AG09309 (cell line): ENCODE measurements around the gene PAPSS2.

Experiments
- DNase-seq: peaks from one replicate; pipeline ENCODE4 v3.0.0-alpha.2; 2010; ENCODE audit warnings: low read depth
- H3K4me3 ChIP-seq: 2 replicates; pipeline ENCODE4 v1.5.1; 2011; ENCODE audit warnings: mild to moderate bottlenecking, low read depth, low read length, moderate library complexity; ENCODE audit not compliant: control insufficient read depth
- TF ChIP-seq, protein P1 (sequence below): IDR thresholded peaks from 2 replicates; pipeline ENCODE4 v1.5.1; 2011; ENCODE audit warnings: mild to moderate bottlenecking, low read depth, low read length, inconsistent platforms; ENCODE audit not compliant: insufficient read depth, control insufficient read depth; ENCODE audit errors: missing control alignments

Gene PAPSS2

GRCh38 chr10:87763086-87763861, 103.6 kb downstream of the PAPSS2 start:
- TF ChIP-seq, protein P1, sequence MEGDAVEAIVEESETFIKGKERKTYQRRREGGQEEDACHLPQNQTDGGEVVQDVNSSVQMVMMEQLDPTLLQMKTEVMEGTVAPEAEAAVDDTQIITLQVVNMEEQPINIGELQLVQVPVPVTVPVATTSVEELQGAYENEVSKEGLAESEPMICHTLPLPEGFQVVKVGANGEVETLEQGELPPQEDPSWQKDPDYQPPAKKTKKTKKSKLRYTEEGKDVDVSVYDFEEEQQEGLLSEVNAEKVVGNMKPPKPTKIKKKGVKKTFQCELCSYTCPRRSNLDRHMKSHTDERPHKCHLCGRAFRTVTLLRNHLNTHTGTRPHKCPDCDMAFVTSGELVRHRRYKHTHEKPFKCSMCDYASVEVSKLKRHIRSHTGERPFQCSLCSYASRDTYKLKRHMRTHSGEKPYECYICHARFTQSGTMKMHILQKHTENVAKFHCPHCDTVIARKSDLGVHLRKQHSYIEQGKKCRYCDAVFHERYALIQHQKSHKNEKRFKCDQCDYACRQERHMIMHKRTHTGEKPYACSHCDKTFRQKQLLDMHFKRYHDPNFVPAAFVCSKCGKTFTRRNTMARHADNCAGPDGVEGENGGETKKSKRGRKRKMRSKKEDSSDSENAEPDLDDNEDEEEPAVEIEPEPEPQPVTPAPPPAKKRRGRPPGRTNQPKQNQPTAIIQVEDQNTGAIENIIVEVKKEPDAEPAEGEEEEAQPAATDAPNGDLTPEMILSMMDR = no peak
- no peak overlapping the region for H3K4me3 ChIP-seq
- no peak for DNase-seq

DNA sequence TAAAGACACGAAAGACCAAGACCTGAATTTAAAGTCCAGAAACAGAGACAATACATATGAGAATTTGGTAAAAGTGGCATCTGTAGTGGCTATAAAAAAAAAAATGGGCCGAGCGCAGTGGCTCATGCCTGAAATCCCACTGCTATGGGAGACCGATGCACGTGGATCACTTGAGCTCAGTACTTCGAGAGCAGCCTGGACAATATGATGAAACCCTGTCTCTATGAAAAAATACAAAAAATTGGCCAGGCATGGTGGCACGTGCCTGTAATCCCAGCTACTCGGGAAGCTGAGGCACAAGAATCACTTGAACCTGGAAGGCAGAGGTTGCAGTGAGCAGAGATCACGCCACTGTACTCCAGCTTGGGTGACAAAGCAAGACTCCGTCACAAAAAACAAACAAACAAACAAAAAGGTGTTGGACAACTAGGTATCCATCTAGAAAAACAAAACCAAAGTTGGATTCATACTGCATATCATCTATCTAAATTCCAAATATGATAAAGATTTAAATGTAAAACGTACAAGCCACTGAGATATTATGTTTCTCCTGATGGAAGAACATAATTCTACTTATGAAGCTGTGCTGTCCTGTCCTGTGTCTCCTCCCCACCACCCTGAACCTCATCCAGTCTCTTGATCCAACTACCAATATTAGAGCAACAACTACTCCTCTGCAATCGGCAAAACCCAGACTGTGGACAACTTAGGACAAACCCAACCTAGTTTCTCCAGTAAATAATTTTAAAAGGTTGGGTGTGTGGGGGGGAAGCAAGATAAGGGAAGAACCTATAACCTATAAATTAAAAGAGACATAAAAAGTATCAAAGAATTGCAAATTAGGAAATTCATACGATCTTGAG, 104.6 kb downstream of the PAPSS2 start:
- TF ChIP-seq, protein P1 = no peak
- no peak for DNase-seq
- no peak overlapping the region for H3K4me3 ChIP-seq

DNA sequence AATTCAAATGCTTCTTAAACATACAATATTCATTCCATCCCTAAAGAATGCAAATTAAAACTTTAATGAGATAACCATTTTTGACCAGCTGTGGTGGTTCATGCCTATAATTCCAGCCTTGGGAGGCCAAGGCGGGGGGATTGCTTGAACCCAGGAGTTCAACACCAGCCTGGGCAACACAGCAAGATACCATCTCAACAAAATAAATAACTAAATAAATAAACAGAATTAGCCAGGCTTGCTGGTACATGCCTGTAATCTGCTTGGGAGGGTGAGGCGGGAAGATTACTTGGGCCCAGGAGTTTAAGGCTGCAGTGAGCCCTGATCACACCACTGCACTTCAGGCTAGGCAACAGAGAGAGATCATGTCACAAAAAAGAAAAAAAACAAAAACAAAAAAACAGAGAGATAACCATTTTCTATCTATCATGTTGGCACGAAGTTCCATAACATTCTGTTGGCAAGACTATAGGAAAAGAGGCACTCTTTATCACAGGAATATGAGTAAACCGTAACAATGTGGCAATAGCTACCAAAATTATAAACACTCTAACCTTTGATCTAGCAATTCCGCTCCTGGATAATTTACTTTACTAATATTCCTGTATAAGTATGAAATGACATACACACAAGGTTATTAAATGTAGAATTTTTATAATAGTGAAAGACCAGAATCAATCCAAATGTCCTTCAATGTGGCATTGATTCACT, 106.1 kb downstream of the PAPSS2 start:
- DNase-seq = no peak
- H3K4me3 ChIP-seq = no peak overlapping the region
- TF ChIP-seq, protein P1 = no peak

- TF ChIP-seq, protein P1 = no peak
- H3K4me3 ChIP-seq = no peak overlapping the region
- no peak for DNase-seq
Observed at GRCh38 chr10:87767253-87767652, 107.6 kb downstream of the PAPSS2 start.

DNA sequence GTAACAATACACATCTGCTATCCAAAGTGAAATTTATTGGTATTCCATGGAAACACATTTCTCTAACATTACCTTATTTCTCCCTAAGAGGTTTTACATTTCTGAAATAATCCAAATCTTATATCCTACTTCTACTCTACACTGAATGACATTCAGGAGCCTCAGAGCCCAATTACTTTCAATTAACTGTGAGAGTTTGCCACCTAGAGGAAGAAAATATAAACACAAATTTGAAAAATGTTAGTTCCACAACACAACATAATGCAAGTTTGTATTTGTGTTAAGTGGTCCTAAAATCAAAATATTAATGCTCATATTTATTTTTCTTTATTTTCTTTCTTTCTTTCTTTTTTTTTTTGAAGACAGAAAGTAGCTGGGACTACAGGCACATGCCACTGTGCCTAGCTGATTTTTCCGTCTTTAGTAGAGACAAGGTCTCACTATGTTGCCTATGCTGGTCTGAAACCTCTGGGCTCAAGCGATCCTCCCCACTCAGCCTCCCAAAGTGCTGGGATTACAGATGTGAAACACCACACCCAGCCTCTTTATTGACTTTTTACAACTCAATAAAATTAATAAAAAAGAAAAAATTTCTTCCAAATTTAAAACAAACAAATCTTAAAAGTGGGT, 112.3 kb downstream of the PAPSS2 start:
- no peak overlapping the region for H3K4me3 ChIP-seq
- DNase-seq = no peak

More for the DNA sequence above, 112.3 kb downstream of the PAPSS2 start:
- TF ChIP-seq, protein P1 = peak; percentile 38
